HG02623 (cell line): Measurements from ENCODE around the gene ABTB1.

ENCODE experiments used
- ATAC-seq: cut with Tn5 transposase; IDR thresholded peaks from one replicate; pipeline ENCODE4 v1.9.1; 2021; ENCODE audit warnings: moderate library complexity; ENCODE audit not compliant: unreplicated experiment

ABTB1 gene

DNA sequence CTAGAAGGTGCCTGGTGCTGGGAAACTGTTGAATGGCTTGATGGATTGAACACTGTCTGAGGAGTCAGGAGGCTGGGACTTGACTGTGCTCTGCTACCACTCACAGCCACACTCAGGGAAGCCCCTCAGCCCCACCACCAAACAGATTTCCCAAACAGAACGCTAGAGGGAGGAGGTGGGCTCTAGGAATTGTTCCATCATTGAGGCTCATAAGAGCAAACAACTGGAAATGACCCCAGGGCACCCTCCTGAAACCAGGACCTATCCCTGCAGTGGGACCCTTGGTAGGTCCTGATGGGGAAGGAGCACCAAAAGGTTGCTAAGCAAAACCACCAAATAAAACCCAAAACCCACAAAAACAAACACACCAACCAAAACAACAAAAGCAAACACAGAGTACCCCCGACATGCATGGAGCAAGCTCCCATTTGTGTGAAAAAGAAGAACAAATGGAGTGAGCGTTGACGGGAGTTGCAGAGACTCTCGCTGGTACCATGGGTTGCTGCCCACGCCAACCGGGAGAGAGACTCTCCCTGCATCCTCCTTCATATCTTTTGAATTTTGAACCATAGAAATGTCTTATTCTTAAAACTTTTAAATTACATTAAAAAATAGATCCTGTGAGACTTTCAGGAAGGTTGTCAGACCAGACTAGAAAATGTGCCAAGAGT lies 45.6 kb downstream of the ABTB1 start:
- no peak for ATAC-seq

DNA sequence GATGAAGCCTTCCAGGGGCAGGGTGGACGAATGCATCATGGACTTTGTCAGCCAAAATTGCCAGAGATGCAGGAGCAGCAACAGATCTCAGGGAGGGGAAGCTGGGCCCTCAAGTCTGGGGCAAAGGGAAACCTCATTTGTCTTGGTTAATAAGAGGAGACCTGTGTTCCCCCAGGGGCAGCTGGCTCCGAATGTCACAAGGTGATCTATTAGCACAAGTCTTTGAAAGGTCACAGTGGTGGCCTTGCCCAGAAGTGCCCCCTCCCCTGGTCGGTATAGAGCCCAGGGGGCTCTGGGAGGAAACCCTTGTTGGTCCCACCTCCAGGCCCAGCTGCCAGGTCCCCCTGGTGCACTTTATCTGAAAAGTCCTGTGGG lies 46.2 kb downstream of the ABTB1 start:
- ATAC-seq: no peak

DNA sequence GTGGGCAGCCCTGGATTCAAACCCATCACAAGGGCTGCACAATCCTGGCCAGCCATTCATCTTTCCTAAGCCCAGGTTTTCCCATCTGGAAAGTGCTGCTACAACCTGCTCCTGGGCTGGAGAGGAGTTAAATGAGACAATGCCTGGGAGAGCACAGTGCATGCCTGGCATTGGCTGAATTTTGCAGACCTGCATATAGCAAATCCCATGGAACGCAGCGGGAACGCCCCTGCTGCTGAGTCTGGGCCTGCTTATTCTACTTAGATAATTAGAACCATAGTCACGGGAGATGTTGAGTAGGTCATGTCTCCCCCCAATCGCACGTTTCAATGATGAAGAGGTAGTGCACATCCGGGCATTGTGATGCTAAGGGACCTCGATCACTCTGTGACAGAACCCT lies 46.6 kb downstream of the ABTB1 start:
- ATAC-seq: no peak

DNA sequence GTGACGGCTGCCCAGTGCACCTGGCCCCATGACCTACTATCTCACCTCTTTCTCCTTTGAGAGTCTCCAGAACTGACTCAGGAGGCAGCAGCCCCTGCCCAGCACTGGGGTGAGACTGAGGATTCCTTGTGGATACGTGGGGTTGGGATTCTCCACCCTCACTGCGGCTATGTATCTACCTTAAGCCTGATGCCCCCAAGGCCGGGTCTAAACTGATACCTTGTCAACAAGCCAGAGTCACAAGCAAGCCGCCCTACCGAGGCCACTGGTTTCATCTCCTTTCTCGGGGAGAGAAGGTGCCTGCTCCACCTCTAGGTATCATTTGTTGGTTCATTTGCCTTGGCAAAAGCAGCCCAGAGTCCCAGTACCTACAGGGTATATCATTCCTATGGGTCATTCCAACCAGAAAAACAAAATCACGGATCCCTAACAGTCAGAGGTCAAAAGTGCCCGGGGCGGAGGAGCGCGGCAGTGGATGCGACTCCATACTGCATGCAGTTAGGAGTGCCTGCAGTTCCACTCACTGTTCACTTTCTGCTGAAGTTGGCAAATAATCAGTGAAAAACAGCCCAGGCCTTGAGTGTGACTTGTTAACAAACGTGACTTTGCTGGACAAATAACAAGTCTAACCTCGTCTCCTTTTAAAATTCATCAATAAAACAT lies 47.5 kb downstream of the ABTB1 start:
- no peak for ATAC-seq

DNA sequence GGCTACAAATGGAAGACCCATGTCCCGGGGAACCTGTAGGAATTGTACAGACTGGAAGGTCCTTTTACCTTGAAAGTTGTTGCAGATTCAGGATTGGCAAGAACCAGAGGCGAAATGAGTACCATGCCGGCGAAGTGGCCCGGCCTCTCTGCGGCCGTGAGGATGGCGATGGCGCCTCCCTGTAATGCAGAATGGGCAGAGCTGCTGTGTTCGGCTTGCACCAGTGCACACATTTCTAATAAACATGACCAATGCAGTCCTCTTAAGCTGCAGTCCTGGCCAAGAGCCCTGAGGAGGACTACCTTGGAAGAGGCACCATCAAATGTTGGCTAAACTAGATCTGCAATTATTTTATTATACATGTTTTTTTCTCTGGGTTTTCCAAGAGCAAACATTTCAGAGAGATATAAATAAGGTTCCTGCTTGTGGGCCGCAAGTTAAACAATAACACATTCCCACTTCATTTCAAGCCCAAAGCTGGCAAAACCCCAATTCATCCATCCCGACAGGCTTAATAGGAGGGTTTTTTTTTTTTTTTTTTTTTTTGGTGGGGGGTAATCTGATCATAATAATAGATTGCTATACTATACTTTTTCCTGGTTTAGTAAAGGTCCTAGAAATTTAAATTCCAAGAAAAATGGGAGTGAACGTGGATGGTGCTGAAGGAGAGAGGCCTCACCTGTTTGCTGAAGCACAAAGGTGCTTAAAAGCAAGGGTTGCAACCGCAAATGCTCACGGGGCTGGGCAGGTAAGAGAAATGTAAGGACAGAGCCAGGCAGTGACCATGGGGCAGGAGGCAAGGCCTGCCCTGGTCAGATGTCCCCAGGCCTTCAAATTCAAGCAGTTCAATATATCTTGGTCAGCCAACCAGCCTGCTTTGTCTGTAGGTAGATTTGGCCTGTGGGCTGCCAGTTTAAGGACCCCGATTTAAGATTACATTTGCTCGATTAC lies 48.5 kb downstream of the ABTB1 start:
- ATAC-seq: no peak

DNA sequence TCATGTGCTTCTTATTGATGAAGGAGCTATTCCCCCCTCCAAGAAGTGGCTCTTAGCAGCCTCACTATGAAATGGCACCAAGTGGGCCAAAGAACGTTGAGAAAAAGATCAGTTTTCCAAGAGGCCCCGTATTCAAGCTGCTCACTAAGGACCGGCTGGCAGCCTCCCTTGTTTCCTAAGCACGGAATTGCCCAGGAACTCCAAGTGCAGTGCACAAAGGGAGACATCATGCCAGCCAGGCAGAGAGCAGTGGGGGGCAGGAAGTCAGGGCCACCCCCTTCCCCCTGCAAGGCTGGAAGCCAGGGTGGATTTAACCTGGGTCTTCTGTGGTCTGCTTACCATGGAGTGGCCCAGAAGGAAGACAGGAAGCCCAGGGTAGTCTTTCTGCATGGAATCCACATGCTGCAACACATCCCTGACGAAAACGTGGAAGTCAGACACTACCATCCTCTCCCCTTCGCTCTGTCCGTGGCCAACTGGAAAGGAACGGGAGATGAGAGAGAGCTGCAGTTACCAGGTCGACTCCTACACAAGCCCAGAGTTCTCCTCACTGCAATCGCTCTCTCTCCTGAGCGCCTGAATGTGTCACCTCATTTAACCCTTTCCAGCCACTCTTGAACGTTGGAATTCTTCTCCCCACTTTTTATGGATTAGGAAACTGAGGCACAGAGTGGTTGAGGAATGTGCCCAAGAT lies 49.5 kb downstream of the ABTB1 start:
- ATAC-seq: no peak

DNA sequence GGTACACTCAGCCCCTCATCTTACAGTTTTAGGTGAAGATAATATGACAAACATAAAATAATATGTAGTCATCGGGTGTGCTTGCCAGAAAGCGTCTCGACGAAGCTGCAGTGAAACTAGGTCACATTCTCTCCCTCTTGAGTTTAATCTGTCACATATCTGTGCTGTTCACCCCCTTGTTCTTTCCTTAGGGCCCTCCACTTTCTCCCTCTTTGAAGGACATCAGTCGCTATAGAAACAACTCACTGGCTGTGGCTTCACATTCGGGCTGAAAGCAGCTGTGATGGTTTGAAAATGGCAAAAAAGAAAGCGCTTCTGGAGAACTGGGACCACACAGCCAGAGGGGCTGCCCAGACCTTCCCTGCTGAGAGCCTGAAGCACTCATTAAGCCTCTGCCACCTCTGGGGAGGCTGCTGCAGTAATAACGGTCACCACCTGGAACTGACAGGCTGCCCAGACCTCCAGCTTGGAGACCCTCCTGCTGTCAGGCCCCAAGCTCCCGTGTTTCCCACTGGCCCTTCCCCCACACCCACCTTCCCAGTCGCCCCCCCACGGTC lies 50.3 kb downstream of the ABTB1 start:
- ATAC-seq: no peak

DNA sequence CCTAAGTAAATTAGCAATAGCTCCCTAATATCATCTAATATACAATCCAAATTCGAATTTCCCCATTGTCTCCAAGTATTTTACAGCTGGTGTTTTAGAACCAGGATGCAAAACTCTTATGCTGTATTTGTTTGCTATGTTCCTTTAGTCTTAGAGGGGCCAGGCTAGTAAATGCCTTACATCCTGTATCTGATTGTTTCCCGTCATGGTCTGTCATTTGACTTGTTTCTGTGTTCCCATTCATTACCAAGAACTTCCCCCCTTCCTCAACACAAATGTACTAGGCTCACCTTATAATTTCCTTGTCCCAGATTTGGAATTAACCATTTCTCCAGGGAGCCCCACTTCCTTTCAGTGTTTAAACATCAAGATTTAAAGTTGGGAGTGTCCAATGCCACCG lies 54.1 kb downstream of the ABTB1 start:
- ATAC-seq: no peak

DNA sequence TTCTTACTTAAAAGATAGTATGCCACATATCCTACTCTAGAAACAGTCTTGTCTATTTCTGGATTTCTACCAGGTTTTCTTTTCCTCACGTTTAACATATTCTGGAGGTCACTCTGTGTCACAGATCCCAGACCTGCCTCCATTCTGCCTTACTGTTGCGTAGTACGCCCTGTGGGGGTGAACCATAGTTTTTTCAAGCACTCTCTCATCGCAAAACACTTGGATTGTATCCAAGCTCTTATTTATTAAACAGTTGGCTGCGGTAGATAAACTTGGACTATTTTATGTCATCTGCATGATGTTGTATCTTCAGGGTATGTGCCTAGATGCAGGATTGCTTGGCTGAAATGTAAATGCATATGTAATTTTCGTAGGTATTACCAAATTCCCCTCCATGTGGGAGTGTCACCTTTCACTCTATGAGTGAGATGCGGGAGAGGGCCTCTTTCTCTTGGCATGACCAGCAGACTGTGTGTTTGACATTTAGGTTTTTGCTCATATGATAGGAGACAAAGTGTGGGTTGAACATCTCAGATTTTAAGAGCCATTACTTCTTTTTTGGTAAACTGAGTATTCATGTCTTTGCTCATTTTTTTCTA lies 55.8 kb downstream of the ABTB1 start:
- no peak for ATAC-seq

DNA sequence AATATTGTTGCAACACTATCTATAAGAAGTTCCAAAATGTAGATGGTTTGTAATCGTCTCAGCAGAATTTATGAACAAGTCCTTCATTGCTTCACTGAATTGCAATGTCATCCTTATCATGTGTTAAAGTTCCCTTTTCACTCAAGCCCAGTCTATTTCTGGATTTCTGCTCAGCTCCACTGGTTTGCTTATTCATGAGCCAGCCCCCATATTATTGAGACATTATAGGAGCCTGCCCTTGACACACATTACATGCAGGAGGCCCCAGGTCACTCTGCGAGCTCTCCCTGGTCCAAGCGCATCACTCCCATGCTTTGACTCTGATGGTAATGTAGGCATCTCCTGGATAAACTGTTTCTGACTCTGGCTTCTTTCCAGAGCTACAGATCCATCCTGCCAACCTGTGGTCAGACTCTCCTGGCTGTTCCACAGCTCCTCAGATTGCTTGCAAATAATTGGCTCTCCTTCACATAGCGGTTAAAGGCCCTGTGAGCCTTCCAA lies 56.9 kb downstream of the ABTB1 start:
- no peak for ATAC-seq

DNA sequence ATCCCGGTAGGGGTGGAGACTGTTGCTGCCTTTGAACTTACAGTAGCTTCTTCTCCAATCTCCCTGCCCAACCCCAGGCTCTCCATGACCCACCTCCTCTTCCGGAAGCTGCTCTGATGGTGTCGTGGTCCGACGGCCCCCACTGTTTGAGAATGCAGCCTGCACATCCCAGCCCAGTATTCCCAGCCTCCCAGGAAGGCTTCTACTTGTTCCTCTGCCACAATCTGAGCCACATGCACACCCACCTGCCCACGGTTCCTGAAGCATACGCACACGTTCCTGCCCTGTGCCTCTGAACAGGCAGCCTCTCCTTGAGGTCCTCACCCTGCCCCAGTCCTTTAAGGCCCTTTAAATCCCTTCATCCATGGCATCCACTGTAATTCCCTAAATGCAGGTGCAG lies 57.4 kb downstream of the ABTB1 start:
- ATAC-seq: no peak
